Mesendoderm (in vitro differentiated cells): ENCODE measurements around the gene NTRK3.
"Not testable (repeated sequence)": the region's sequence is repeated elsewhere in the genome, so short reads cannot be mapped to it uniquely, and the experiment has no call there.

Experiments
- DNase-seq: peaks from one replicate; pipeline ENCODE4 v3.0.0; 2013
- H2AK5ac ChIP-seq: 2 replicates; pipeline ENCODE4 v1.6.1; 2013; ENCODE audit warnings: low read length, inconsistent platforms
- H2BK120ac ChIP-seq: 2 replicates; pipeline ENCODE4 v1.6.1; 2013; ENCODE audit warnings: low read depth, mild to moderate bottlenecking, low read length, moderate library complexity, mixed read lengths
- H2BK15ac ChIP-seq: replicated peaks from 2 replicates; pipeline ENCODE4 v1.6.1; 2013; ENCODE audit warnings: low read depth, mild to moderate bottlenecking, moderate library complexity
- H2BK5ac ChIP-seq: 2 replicates; pipeline ENCODE4 v1.6.1; 2013; ENCODE audit warnings: low read length, inconsistent platforms
- H3K18ac ChIP-seq: 2 replicates; pipeline ENCODE4 v1.6.1; 2013; ENCODE audit warnings: mild to moderate bottlenecking, low read length, mixed read lengths
- H3K23ac ChIP-seq: one replicate; pipeline ENCODE4 v1.6.1; 2013; ENCODE audit warnings: low read length
- H3K27ac ChIP-seq: 2 replicates; pipeline ENCODE4 v1.5.1; 2013; ENCODE audit warnings: low read depth, mild to moderate bottlenecking, inconsistent platforms, low read length, moderate library complexity
- H3K27me3 ChIP-seq: 2 replicates; pipeline ENCODE4 v1.6.1; 2013; ENCODE audit warnings: low read length, control low read depth, mild to moderate bottlenecking, inconsistent platforms; ENCODE audit not compliant: insufficient read depth, poor library complexity
- H3K36me3 ChIP-seq: 2 replicates; pipeline ENCODE4 v1.6.1; 2013; ENCODE audit warnings: low read length, inconsistent platforms; ENCODE audit not compliant: control insufficient read depth, insufficient read depth
- H3K4ac ChIP-seq: one replicate; pipeline ENCODE4 v1.6.1; 2013; ENCODE audit warnings: low read depth, mild to moderate bottlenecking, low read length, moderate library complexity
- H3K4me1 ChIP-seq: 2 replicates; pipeline ENCODE4 v1.6.1; 2013; ENCODE audit warnings: low read depth, low read length, inconsistent platforms; ENCODE audit not compliant: control insufficient read depth
- H3K4me2 ChIP-seq: 2 replicates; pipeline ENCODE4 v1.6.1; 2013; ENCODE audit warnings: low read length
- H3K4me3 ChIP-seq: 2 replicates; pipeline ENCODE4 v1.5.1; 2013; ENCODE audit warnings: mild to moderate bottlenecking, low read length
- H3K56ac ChIP-seq: one replicate; pipeline ENCODE4 v1.6.1; 2013; ENCODE audit warnings: low read length
- H3K79me1 ChIP-seq: 2 replicates; pipeline ENCODE4 v1.6.1; 2013; ENCODE audit warnings: low read length, inconsistent platforms
- H3K79me2 ChIP-seq: 2 replicates; pipeline ENCODE4 v1.6.1; 2013; ENCODE audit warnings: mild to moderate bottlenecking, low read length; ENCODE audit not compliant: control insufficient read depth, insufficient read depth
- H3K9ac ChIP-seq: 2 replicates; pipeline ENCODE4 v1.6.1; 2013; ENCODE audit warnings: low read length, inconsistent platforms
- H4K5ac ChIP-seq: one replicate; pipeline ENCODE4 v1.6.1; 2013; ENCODE audit warnings: low read length
- H4K8ac ChIP-seq: one replicate; pipeline ENCODE4 v1.6.1; 2013; ENCODE audit warnings: low read depth, mild to moderate bottlenecking, control low read depth, low read length, moderate library complexity
- WGBS: extraction: QIAGEN DNeasy Blood & Tissue Kit; methylation state at CpG from one replicate; pipeline ENCODE4 v1.1.7; 2013; ENCODE audit warnings: low lambda C conversion rate, missing lambda C conversion rate; ENCODE audit not compliant: insufficient coverage; ENCODE audit errors: extremely low coverage; 5-methylcytosine and 5-hydroxymethylcytosine counted together

NTRK3 gene

GRCh38 chr15:88038261-88038660 lies 218.3 kb downstream of the NTRK3 start:
- no CpG with 5 or more reads among the region's 4 CpGs for WGBS
- Histone ChIP-seq H2BK5ac (no peak overlapping the region), H3K27me3 (no peaks in the 10 kb centered on the region), H2BK120ac (no peak overlapping the region), H4K5ac (no peak overlapping the region), H4K8ac (no peak overlapping the region), H2AK5ac (no peak overlapping the region), H3K27ac (no peak overlapping the region), H3K9ac (no peak overlapping the region), H3K23ac (no peak overlapping the region), H3K4me1 (peaks cover 2% of the 10 kb centered on the region), H3K36me3 (no peaks in the 10 kb centered on the region), H3K56ac (no peak overlapping the region), H3K4me2 (no peak overlapping the region), H3K4me3 (no peak overlapping the region), H3K79me1 (no peaks in the 10 kb centered on the region), H3K18ac (no peak overlapping the region), H3K79me2 (no peaks in the 10 kb centered on the region), H2BK15ac (no peak overlapping the region), H3K4ac (no peak overlapping the region)
- DNase-seq: no peak

- Histone ChIP-seq H3K4ac (no peak overlapping the region), H3K4me2 (no peak overlapping the region), H3K27ac (no peak overlapping the region), H4K5ac (no peak overlapping the region), H3K79me1 (no peaks in the 10 kb centered on the region), H2BK15ac (no peak overlapping the region), H2BK120ac (no peak overlapping the region), H2BK5ac (no peak overlapping the region), H3K23ac (no peak overlapping the region), H3K18ac (no peak overlapping the region), H3K4me1 (peaks cover 2% of the 10 kb centered on the region), H3K9ac (no peak overlapping the region), H3K79me2 (no peaks in the 10 kb centered on the region), H2AK5ac (no peak overlapping the region), H3K56ac (no peak overlapping the region), H4K8ac (no peak overlapping the region), H3K36me3 (no peaks in the 10 kb centered on the region), H3K4me3 (no peak overlapping the region), H3K27me3 (no peaks in the 10 kb centered on the region)
- DNase-seq: peak; percentile 23
- no CpG with 5 or more reads among the region's 9 CpGs for WGBS
Observed at GRCh38 chr15:88036154-88036839, 220.2 kb downstream of the NTRK3 start.

GRCh38 chr15:88035381-88035780 lies 221.2 kb downstream of the NTRK3 start:
- Histone ChIP-seq H3K79me2 (no peaks in the 10 kb centered on the region), H3K27me3 (no peaks in the 10 kb centered on the region), H3K4me1 (peaks cover 2% of the 10 kb centered on the region), H2BK5ac (no peak overlapping the region), H3K4me3 (no peak overlapping the region), H3K23ac (no peak overlapping the region), H4K8ac (no peak overlapping the region), H3K4me2 (no peak overlapping the region), H3K27ac (no peak overlapping the region), H2BK15ac (no peak overlapping the region), H3K36me3 (no peaks in the 10 kb centered on the region), H3K56ac (no peak overlapping the region), H3K79me1 (no peaks in the 10 kb centered on the region), H4K5ac (no peak overlapping the region), H3K9ac (no peak overlapping the region), H3K4ac (no peak overlapping the region), H2AK5ac (no peak overlapping the region), H2BK120ac (no peak overlapping the region), H3K18ac (no peak overlapping the region)
- no CpG with 5 or more reads among the region's 5 CpGs for WGBS
- no peak for DNase-seq

GRCh38 chr15:88033421-88033820 lies 223.1 kb downstream of the NTRK3 start:
- H3K23ac ChIP-seq, H2BK120ac ChIP-seq, H3K4ac ChIP-seq, H2BK5ac ChIP-seq, DNase-seq, H3K56ac ChIP-seq, H3K79me2 ChIP-seq, H3K18ac ChIP-seq, H4K5ac ChIP-seq, H3K4me2 ChIP-seq, H4K8ac ChIP-seq, H3K79me1 ChIP-seq, H3K36me3 ChIP-seq, H2AK5ac ChIP-seq, H2BK15ac ChIP-seq, H3K4me3 ChIP-seq, H3K27ac ChIP-seq, H3K4me1 ChIP-seq, H3K9ac ChIP-seq, H3K27me3 ChIP-seq: not testable (repeated sequence)
- WGBS: no CpG with 5 or more reads among the region's 5 CpGs

- no peak for DNase-seq
- Histone ChIP-seq H3K9ac (no peak overlapping the region), H2BK5ac (no peak overlapping the region), H3K4me1 (peaks cover 2% of the 10 kb centered on the region), H4K5ac (no peak overlapping the region), H3K79me1 (no peaks in the 10 kb centered on the region), H4K8ac (no peak overlapping the region), H3K36me3 (no peaks in the 10 kb centered on the region), H2BK15ac (no peak overlapping the region), H3K23ac (no peak overlapping the region), H3K56ac (no peak overlapping the region), H2BK120ac (no peak overlapping the region), H3K4me3 (no peak overlapping the region), H3K27ac (no peak overlapping the region), H2AK5ac (no peak overlapping the region), H3K4ac (no peak overlapping the region), H3K79me2 (no peaks in the 10 kb centered on the region), H3K4me2 (no peak overlapping the region), H3K27me3 (no peaks in the 10 kb centered on the region), H3K18ac (no peak overlapping the region)
- no CpG with 5 or more reads among the region's 13 CpGs for WGBS
Observed at GRCh38 chr15:88032787-88033186, 223.8 kb downstream of the NTRK3 start.

- H2BK120ac ChIP-seq: no peak overlapping the region
- no peak overlapping the region for H4K5ac ChIP-seq
- WGBS: no CpG with 5 or more reads among the region's 2 CpGs
Observed at GRCh38 chr15:88031461-88031860, 225.1 kb downstream of the NTRK3 start.

More at GRCh38 chr15:88031461-88031860, 225.1 kb downstream of the NTRK3 start:
- Histone ChIP-seq H4K8ac (no peak overlapping the region), H3K56ac (no peak overlapping the region), H3K4ac (no peak overlapping the region), H3K27me3 (no peaks in the 10 kb centered on the region), H2BK5ac (no peak overlapping the region), H2AK5ac (no peak overlapping the region), H3K36me3 (no peaks in the 10 kb centered on the region), H2BK15ac (no peak overlapping the region), H3K4me3 (no peak overlapping the region), H3K79me1 (no peaks in the 10 kb centered on the region), H3K9ac (no peak overlapping the region), H3K23ac (no peak overlapping the region), H3K18ac (no peak overlapping the region), H3K4me1 (no peaks in the 10 kb centered on the region), H3K4me2 (no peak overlapping the region), H3K27ac (no peak overlapping the region), H3K79me2 (no peaks in the 10 kb centered on the region)
- no peak for DNase-seq
